Stimulated activated CD4-positive, alpha-beta T cell treated with anti-CD3 and anti-CD28 coated beads, TNF-alpha, amount 100 ng/mL, for 4 hours (primary cell): Measurements from ENCODE around the gene RIOX2.

Experiments
- DNase-seq, 3 experiments: peaks; one replicate each; pipeline ENCODE4 v3.0.0-alpha.2; 2020; ENCODE audit warnings: low read depth in 3 of 3

Gene RIOX2

DNA sequence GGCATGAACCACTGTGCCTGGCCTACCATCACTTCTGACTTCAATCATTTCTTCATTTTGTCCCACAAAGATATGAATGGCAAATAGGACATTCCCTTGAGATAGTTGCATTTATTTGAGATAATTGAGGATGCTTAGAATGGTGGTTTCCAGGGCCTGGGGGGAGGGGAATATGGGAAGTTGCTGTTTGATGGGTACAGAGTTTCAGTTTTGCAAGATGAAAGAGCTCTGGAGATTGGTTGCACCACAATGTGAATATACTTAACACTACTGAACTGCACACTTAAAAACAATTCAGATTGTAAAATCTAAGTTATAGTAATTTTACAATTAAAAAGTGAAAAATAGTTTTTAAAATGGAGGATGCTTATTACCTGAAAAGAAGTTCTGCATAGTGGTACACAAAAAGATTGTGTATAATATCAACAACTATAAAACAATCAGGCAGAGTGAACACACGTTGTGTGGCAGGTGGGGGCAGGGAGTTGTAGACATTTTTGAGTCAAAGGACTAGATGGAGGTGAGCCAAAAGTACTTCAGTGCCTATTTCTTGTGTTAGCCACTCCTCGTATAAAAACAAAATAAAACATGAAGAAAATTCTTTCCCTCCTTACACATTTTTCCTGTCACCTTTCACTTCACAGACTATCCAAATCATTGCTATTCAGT lies 18.5 kb upstream of the RIOX2 start:
- no peak for DNase-seq

DNA sequence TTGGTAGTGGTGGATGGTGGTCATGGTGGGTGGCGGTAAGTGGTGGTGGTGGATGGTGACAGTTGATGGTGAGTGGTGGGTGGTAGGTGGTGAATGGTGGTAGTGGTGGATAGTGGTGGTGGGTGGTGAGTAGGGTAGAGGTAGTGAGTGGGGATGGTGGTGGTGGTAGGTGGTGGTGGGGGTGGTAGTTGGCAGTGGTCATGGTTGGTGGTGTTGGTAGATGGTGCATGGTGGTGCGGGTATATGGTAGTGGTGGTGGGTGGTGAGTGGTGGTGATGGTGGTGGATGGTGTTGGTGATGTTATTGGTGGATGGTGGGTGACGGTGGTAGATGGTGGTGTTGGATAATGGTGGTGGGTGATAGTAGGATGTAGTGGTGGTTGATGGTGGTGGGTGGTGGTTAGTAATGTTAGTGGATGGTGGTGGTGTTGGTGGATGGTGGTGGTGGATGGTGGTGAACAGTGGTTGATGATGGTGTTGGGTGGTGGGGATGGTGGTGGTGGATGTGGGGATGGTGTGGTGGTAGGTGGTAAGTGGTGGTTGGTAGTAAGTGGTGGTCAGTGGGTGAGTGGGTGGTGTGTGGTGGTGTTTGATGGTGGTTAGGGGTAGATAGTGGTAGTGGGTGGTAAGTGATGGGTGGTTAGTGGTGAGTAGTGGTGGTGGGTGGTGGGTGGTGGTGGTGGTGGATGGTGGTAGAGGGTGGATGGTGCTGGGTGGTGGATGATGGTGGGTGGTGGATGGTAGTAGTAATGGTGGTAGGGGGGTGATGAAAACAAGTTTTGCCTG lies 16.7 kb upstream of the RIOX2 start:
- no peak for DNase-seq

DNA sequence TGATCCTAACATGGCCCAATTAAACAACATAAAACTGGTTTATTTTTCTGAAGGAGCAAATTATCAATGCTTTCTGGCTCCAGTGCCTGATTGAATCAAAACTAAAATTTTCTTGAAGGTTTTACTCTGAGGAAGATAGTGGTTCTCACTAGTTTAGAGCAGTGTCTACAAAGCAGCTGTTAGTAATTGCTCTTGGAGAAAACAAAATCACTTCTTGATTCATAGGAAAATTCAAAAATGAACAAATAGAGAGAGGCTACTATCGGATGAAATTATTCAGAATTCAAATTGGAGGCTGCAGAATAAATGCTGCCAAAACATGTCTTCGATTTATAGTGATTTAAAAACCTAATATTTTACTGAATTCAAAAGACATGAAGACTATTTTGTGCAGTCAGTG lies 15.1 kb upstream of the RIOX2 start:
- no peak for DNase-seq

DNA sequence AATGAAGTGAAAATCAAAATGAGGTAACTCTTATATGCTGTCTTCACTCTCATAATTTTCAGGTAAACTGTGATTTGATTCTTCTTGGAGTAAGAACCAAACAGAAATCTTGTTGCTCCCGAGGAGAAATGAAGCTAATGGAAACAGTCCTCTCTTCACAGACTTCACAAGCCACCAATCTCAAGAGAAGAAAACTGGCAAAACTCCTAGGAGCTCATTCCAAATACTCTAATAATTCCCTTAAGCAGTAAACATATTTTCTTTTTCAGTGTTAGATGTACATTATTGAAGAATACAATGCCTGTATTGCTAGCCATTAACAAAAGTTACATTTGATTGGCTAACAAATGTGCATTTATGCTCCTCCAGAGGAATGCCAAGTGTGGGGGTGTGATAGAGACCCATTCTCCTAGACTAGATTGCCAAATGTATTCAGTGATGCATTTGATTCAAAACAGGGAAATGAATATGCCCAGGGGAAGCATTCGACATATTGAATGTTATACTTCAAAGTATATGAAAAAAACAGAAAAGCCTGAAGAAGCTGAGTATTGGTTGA lies 11.8 kb upstream of the RIOX2 start:
- DNase-seq = no peak

DNA sequence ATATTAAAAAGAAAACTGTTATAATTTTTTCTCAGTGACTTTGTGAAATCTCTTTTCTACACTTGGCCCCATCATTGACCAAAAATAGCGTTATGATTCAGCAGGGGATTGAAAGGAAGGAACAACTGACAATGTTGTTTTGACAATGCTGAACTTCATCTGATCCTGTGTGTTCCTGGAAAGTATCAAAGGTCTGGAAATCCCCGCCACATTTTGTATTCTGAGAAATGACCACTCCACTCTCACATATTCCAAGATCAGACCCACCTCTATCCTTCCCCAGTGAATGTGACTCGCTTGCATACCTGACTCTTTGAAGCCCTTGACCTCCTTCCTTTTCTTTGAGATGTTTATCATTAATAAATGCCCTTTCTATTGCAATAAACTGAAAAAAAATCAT lies 9.7 kb upstream of the RIOX2 start:
- DNase-seq = no peak

DNA sequence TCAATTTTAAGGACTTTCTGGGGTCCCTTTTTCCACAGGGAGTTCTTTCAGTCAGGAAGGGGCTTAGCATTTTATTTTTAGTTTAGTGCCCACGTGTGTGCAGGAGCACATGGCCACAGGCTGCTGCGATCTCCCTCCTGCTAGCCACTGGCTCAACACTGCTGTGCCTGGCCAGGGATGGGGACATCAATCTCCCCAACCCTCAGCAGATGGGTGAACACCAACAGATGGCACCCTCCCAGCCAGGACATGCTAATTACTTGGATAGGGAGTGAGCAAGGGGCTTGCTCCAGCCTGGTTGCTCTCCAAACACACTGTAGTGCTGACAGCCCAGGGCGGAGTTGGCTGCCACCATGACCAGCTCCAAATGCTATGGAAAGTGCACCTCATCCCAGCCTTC lies 7.4 kb upstream of the RIOX2 start:
- no peak for DNase-seq

DNA sequence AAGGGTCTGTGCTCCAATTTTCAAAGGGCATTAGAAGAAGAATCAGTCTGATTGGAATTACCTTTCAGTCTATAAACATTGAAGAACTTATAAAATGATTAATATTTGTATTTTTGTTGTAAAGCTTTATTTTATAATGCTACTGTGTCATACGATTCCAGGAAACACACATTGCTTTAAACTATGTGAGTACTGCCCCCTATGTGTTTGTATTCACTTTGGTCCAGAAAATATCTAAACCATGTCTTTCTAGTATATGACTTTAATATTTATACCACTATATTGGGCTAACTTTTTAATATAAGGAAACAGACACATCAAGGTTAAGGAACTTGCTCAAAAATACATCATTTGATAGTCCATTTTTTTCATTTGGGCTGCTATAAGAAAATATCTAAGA lies 3.2 kb upstream of the RIOX2 start:
- DNase-seq = no peak

DNA sequence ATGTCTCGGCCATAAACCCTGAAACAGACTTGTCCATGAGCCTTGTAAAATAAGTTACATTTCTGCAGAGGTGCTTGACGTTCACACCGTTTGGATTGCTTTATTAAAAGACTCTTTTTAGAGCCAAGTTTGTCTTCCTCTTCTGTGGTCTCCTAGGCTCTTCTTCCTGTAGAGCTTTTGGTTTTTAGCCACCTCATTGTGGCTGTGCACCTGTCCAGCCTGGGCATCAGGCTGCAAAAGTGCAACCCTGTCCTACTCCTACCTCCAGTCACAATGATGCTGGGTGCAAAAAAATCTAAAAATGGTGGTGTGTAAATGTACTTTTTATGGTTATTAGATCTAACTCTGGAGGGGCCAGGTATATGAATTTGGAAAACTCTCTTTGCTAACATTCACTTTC lies 2.8 kb upstream of the RIOX2 start:
- no peak for DNase-seq

DNA sequence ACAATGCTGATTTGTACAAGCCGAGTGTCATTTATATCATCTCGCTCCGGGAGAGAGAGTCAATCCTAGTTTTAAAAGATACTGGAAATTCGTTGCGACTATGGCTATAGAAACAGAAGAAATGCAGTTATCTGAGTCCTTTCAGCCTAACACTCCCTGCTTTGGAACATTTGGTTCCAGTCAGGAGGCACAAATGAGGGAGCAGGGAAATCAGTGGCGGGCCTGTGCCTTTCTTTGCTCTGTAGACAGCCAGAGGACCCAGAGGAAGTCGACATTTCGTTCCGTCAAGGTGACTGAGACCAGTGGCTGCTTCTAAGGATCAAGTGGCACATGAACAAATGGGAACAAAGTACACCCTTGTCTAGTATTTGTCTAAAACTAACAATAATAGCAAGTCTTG lies 745 bp upstream of the RIOX2 start:
- DNase-seq = no peak

DNA sequence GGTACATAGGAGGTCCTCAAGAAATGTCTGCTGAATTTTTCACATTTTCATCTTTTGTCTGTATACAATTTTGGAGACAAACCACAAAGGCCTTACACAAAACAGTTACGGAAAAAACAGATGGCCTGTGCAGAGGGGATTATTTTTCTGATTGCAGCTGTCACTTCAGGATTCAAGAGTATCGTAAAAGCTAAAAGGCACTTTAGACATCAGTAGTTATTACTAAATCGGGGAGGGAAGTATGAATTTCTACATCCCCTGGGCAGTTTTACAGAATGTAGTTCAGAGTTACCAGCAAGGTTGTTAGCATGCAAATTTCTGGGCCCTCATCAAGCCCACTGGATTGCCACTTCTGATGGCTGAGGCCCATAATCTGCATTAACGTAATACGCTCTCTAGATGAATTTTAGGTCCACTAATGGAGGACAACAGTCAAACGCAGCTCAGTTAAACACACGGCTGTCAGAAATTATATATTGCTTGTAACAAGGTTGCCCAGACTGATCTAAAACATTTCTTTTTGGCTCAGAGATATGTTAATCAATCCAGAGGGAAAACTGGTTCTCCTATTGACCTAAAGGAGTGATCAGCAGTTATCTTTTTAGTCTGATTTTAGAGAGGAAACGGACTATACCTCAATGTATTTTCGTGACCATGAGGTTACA lies 1.1 kb downstream of the RIOX2 start:
- no peak for DNase-seq

DNA sequence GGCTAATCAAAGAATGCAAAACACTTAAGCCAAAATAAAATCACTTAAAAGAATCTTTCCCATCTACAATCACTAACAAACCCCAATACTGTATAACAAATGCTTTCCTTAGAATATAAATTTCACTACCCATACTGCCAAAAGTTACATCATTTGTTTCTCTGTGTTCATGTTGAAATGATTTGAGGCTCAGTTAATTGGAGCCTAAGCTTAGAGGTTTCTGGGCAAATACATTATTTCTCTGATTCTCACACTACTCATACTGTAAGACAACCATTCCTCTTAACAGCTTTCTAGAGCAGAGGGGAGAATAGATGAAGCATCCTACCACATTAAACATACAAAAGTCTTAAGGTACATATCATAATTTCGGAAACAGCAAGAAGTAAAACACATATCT lies 2.1 kb downstream of the RIOX2 start:
- no peak for DNase-seq

DNA sequence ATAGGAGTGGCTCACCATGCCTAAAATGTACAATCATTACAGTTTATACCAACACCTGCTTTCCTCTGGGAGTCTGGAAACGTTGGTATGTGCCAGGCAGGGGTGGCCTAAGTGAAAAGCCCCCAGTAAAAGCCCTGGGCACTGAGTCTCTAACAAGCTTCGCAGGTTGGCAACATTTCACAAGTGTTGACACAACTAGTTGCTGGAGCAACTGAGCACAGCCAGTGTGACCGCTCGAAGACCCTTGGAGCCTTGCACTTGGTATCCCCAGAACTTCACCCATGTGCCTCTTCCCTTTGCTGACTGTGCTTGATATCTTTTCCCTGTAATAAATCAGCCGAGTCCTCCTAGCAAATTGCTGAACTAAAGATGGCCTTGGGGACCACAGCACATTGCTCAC lies 2.7 kb downstream of the RIOX2 start:
- DNase-seq = no peak

DNA sequence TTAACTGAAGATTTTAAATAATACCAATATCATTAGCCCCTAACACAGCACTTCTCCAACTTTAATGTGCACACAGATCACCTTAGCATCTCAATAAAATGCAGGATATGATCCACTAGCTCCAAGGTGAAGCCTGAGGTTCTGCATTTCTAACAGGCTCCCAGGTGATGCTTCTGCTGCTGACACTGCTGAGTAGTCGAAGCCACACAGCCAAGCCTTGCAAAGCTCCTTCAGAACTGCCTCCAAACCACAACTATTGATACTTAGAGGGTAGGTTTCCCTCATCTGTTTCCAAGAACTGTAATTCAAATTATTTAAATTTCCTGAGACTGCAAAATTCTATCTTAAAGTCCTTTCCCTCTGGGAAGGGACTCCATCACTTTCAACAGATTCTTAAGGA lies 3.9 kb downstream of the RIOX2 start:
- no peak for DNase-seq

DNA sequence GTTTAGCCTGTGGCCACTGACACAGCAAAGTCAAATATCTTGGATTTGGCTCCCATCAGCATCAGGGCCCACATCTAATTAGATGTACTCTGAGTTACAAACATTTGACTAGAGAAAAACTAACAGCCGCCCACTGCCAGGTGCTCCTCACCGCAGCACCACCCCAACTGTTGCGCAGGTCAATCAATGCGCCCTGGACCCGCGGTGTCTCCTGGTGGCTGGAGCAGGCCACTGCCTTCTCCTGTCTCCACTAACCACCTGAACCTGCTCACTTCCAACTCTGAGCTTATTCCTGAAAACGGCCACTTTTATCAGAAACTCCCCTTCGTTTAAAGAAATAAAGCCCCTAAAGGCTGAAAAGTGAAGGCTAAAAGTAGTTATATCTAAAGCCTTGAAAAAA lies 4.3 kb downstream of the RIOX2 start:
- no peak for DNase-seq

DNA sequence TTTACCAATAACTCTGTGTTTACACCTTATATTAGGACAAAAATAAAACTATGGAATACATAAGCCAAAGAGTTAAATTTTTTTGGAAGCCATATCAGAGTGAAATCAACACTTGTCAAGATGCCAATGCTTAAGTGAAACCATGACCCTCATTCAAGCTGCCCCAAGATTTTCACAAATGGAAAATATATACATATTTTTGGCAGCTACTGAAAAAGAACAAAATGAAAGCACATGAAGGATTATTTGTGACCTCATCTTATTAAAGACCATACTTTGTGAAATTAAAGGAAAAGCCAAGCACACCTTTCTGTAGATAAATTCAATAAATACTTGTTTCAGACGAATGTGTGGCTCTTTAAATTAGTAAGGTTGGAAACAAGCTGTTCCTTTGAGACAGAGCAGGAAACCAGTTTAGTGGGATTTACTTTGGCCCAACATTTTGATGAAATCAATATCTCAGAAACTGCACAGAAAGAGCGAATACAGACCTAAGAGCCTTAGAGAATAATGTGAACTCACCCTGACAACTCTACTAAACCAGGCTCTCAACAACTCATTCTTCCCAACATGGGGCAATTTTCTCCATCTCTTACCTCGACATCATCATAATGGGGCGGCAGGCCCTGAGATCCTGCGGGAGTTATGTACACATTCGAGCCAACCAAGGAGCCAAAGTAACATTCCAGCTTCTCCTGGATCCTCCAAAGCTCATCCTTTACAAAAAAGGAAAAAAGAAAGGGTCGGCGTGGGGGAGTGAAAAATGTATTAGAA lies 11.1 kb downstream of the RIOX2 start:
- DNase-seq = no peak

DNA sequence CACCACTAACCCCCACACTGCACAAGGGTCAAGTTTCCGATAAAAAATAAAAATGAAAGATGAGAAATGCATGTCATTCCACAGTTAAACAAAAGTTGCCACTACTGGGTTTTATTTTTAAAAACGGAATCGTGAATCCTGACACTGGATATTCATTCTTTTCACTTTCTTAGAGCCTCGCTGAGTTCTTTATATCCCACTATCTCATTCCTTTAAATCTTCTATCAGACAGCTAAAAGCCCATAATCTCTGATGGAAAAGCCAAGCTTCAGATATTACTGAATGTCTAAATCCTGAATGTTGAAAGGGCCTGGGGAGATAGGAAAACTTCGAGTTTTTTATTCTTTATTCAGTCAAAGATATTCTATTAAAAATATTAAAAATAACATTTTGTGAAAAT lies 11.7 kb downstream of the RIOX2 start:
- DNase-seq = no peak

DNA sequence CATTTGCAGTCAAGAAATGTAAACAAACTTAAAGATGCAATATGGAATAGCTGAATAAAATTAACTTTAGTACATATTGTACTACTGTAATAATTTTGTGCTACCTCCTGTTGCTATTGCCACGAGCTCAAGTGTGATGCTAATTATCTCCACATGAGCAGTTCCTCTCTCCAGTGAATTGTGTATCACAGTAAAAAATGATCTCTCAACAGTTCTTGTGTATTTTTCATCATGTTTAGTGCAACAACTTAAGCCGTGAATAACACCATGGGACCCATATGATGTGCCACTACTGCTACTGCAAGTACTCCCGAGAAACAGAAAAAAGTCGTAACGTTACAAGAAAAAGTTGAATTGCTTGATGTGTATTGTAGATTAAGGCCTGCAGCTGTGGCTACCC lies 12.4 kb downstream of the RIOX2 start:
- DNase-seq = no peak

DNA sequence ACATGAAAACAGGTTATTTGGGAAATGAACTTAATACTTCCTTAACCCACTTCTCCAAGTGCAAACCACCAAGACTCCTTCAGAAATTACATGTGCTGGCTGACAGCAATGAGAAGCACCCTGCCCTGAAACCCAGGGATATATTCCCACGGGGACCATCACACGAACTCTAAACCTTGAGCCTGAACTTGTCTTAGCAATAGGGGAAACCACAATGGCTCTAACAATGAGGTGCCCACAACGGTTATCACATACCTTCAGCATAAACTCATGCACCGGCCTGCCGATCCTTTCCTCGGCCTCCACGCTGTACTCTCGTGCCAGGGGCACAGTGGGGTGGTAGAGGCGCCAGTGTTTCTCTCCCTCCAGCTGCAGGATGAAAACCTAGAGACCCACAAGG lies 13.4 kb downstream of the RIOX2 start:
- DNase-seq = no peak

DNA sequence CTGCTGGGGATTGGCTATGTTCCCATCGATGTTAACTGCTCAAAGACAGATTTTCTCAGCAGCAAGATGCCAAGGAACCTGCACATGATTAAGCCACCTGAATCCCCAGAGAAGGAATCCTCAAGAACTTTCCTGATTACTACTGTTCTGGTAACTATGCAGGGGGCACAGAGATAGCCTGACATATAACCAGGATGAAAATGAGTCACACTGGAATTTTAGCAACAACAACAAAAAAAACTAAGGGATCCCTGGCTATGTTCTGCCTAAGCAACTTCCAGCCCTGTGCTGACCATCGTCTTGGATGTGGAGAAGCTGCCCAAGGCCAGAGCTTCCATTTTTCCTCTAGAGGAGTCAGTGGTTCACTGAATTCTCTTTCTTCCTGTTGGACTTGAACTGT lies 13.8 kb downstream of the RIOX2 start:
- DNase-seq = no peak

DNA sequence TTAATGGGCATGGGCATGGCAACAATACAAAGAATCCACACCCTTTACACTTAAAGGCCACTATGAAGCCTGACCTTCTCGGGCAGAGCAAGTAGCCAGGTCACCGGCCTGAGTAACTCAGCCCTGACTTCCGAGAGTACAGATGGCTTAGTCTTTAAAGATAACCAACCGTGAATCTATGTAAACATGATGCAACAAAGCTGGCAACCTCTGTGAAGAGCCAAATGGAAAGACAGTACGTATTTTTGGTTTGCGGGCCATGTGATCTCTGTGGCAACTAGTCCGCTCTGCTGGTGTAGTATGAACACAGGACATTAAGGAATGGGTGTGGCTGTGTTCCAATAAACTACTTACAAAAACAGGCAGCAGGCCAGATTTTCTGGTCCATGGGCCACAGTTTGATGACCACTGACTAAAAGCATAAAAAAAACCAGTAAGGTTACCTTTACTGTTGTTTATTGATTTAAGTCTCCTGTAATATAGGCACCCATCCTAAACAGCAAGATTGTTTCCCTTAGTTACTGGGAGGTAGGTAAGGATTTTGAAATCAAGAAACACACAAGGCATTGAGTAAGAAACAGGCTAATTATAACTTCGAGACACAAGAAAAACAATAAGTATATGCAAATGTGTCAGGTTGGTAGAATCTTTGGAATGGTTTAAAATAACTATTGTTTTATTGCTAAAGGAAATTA lies 14.5 kb downstream of the RIOX2 start:
- DNase-seq = no peak

DNA sequence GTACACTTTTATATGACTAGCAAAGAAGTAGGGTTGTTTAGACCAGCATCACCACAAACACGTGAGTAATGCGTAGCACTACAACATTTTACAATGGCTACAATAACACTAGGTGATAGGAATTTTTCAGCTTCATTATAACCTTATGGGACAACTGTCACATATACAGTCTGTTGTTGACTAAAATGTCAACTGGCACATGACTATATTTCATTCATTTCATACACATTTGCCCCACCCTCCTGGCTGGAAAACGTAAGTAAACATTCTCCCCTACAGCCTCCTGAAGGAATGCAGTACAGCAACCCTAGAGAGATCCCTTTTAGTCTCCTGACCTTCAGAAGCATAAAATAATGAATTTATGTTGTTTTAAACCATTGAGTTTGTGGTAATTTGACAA lies 16.2 kb downstream of the RIOX2 start:
- DNase-seq = no peak
